Suprapubic skin (tissue), 4 donors: ENCODE results near the gene CADPS2. TPM values are rescaled to one million over a fixed set of nuclear protein-coding genes. Genes with fewer than 3 reads are reported as not detected.

Source experiments
- DNase-seq, 2 donors: peaks; one replicate each; pipeline ENCODE4 v3.0.0-alpha.2; 2019; ENCODE audit warnings: low spot score in 2 of 2
- H3K27ac ChIP-seq: fragments of 200-600 bp; sonication (generic); one replicate; pipeline ENCODE4 v1.5.1; 2019
- H3K27me3 ChIP-seq: fragments of 200-600 bp; sonication (generic); one replicate; pipeline ENCODE4 v1.5.1; 2019
- H3K36me3 ChIP-seq: fragments of 200-600 bp; sonication (generic); one replicate; pipeline ENCODE4 v1.5.1; 2019
- H3K4me1 ChIP-seq: fragments of 200-600 bp; sonication (generic); one replicate; pipeline ENCODE4 v1.5.1; 2019
- H3K4me3 ChIP-seq: fragments of 200-600 bp; sonication (generic); one replicate; pipeline ENCODE4 v1.5.1; 2019; ENCODE audit warnings: mild to moderate bottlenecking
- H3K9me3 ChIP-seq: fragments of 200-600 bp; sonication (generic); one replicate; pipeline ENCODE4 v1.5.1; 2019
- CTCF ChIP-seq, 2 donors: fragments of 200-600 bp in 1 of 2; fragments of 450-650 bp in 1 of 2; sonication (generic) in 1 of 2; IDR thresholded peaks; one replicate each; pipeline ENCODE4 v1.5.1; 2016 to 2019; ENCODE audit warnings: antibody characterized with exemption in 2 of 2, mild to moderate bottlenecking in 1 of 2, moderate library complexity in 1 of 2
- EP300 ChIP-seq: sonication (generic); formaldehyde crosslinking; IDR thresholded peaks from one replicate; pipeline ENCODE4 v1.6.1; 2017; ENCODE audit warnings: antibody characterized with exemption
- POLR2A ChIP-seq, 2 donors: fragments of 450-650 bp; IDR thresholded peaks; one replicate each; pipeline ENCODE4 v1.6.1; 2017; ENCODE audit warnings: antibody characterized with exemption in 2 of 2, mild to moderate bottlenecking in 2 of 2, moderate library complexity in 2 of 2
- POLR2AphosphoS5 ChIP-seq, 3 donors: sonication (generic); formaldehyde crosslinking; IDR thresholded peaks; one replicate each; pipeline ENCODE4 v1.6.1; 2017; ENCODE audit warnings: antibody characterized with exemption in 3 of 3
- WGBS: methylation state at CpG from one replicate; pipeline ENCODE4 v1.1.5; 2018; 5-methylcytosine and 5-hydroxymethylcytosine counted together
- total RNA-seq, 4 donors: library from RNA; depleted of rRNA; stranded (reverse); fragments of >200 nt; gene quantifications; one replicate each; pipeline ENCODE4 v1.1.0, GENCODE V29; 2016

The CADPS2 gene
- total RNA-seq, 4 donors from 2014 or later, result 3.9 to 9.8 (median 8.1) TPM

DNA sequence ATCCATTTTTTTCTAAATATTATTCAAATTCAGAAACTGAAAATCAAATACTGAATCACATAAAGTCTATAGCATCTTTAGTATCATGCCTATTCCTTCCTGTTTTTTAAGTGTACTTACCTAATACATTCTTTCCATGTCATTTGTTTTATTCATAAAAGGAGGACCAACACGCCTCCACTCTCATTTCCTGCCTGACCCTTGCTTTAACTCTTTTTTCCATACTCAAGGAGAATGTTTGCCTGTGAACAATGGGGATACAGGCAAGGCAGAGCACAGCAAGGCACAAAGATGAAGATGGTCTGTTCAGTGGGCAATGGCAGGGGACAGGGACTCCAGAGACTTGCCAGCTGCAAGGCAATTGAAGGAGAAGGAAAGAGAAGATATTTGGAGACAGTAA lies 460.5 kb downstream of the CADPS2 start:
- H3K4me1 ChIP-seq, result no peaks in the 10 kb centered on the region
- no peaks in the 10 kb centered on the region for H3K9me3 ChIP-seq
- no peak for TF ChIP-seq POLR2AphosphoS5 (IDR thresholded peaks at IDR 0.05)
- no peak for TF ChIP-seq POLR2A (IDR thresholded peaks at IDR 0.05)
- no peak for TF ChIP-seq EP300
- no peak for TF ChIP-seq CTCF (IDR thresholded peaks at IDR 0.05)
- H3K27me3 ChIP-seq, result no peaks in the 10 kb centered on the region
- DNase-seq, result no peak
- H3K27ac ChIP-seq, result no peak overlapping the region
- no peaks in the 10 kb centered on the region for H3K36me3 ChIP-seq
- H3K4me3 ChIP-seq, result no peak overlapping the region
- 75% methylated on average over 1 of the region's 1 CpG for WGBS

- no peak overlapping the region for H3K27ac ChIP-seq
- no peaks in the 10 kb centered on the region for H3K36me3 ChIP-seq
- H3K4me3 ChIP-seq, result no peak overlapping the region
- H3K27me3 ChIP-seq, result no peaks in the 10 kb centered on the region
- WGBS, result 56% methylated on average over 4 of the region's 4 CpGs
- H3K4me1 ChIP-seq, result no peaks in the 10 kb centered on the region
- no peak for TF ChIP-seq POLR2AphosphoS5 (IDR thresholded peaks at IDR 0.05)
- TF ChIP-seq CTCF (IDR thresholded peaks at IDR 0.05), result no peak
- TF ChIP-seq POLR2A (IDR thresholded peaks at IDR 0.05), result no peak
- TF ChIP-seq EP300, result no peak
- no peak for DNase-seq
- no peaks in the 10 kb centered on the region for H3K9me3 ChIP-seq
These were observed 462.7 kb downstream of the CADPS2 start for GRCh38 chr7:122423591-122423990.

GRCh38 chr7:122416336-122416735 lies 469.9 kb downstream of the CADPS2 start:
- no peak for TF ChIP-seq POLR2A (IDR thresholded peaks at IDR 0.05)
- TF ChIP-seq CTCF (IDR thresholded peaks at IDR 0.05), result no peak
- no peak for TF ChIP-seq POLR2AphosphoS5 (IDR thresholded peaks at IDR 0.05)
- TF ChIP-seq EP300, result no peak
- Histone ChIP-seq H3K27me3 (no peaks in the 10 kb centered on the region), H3K4me3 (no peak overlapping the region), H3K4me1 (no peaks in the 10 kb centered on the region), H3K36me3 (no peaks in the 10 kb centered on the region), H3K9me3 (no peaks in the 10 kb centered on the region), H3K27ac (no peak overlapping the region)
- no peak for DNase-seq
- WGBS, result 70% methylated on average over 2 of the region's 2 CpGs

- H3K4me1 ChIP-seq, result no peaks in the 10 kb centered on the region
- TF ChIP-seq EP300 (no peak), POLR2AphosphoS5 (IDR thresholded peaks at IDR 0.05) (no peak), CTCF (IDR thresholded peaks at IDR 0.05) (no peak), POLR2A (IDR thresholded peaks at IDR 0.05) (no peak)
- WGBS, result 70% methylated on average over 1 of the region's 1 CpG
These were observed 470.8 kb downstream of the CADPS2 start for GRCh38 chr7:122415510-122415909.

GRCh38 chr7:122413339-122413738 lies 472.9 kb downstream of the CADPS2 start:
- Histone ChIP-seq H3K27me3 (no peaks in the 10 kb centered on the region), H3K4me1 (no peaks in the 10 kb centered on the region), H3K9me3 (no peaks in the 10 kb centered on the region), H3K27ac (no peak overlapping the region), H3K36me3 (no peaks in the 10 kb centered on the region), H3K4me3 (no peak overlapping the region)
- TF ChIP-seq CTCF (IDR thresholded peaks at IDR 0.05), result no peak
- TF ChIP-seq POLR2AphosphoS5 (IDR thresholded peaks at IDR 0.05), result no peak
- TF ChIP-seq POLR2A (IDR thresholded peaks at IDR 0.05), result no peak
- no peak for TF ChIP-seq EP300
- DNase-seq, result no peak
- WGBS, result 88% methylated on average over 1 of the region's 1 CpG

More at GRCh38 chr7:122415510-122415909, 470.8 kb downstream of the CADPS2 start:
- no peak for DNase-seq
- Histone ChIP-seq H3K36me3 (no peaks in the 10 kb centered on the region), H3K27me3 (no peaks in the 10 kb centered on the region), H3K9me3 (no peaks in the 10 kb centered on the region), H3K4me3 (no peak overlapping the region), H3K27ac (no peak overlapping the region)
